ENCODE data around the gene NOXA1. TPM values are rescaled to one million over a fixed set of nuclear protein-coding genes. Genes with fewer than 3 reads are reported as not detected.

Gene NOXA1
- total and polyA plus RNA-seq, 4 donors = 1.4 to 14.6 (median 10.6) TPM

DNA sequence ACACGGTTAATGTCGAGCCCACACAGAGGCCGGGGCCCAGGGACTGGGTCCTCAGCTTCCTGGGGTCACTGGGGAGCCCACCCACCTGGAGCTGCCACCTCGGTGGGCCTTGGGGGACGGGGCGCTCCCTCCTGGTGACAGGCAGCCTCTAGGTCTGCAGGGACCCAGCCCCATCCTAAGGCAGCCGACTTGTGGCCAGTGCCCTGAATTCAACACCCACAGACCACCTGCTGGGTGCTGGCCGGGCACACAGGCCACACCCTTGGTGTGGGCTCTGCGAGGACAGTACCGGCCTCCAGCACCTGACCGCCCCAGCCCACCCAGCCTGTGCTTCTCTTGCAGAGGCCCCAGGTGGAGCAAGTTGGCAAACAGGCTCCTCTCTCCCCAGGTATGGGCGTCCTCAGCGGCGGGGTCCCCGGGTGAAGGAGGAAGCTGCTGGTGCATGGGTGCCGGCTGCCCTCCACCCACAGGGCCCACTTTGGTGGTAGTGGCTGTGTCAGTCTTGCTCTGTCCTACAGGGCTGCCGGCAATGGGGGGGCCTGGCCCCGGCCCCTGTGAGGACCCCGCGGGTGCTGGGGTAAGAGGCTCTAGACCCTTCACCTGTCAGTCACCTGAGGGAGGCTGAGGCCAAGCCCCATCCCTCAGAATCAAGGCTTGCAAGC is 9.6 kb downstream of the NOXA1 start:
- no peak for DNase-seq (ENCODE audit: low read depth in 4 of 6, low spot score in 6 of 6)
- Histone ChIP-seq H3K4me3 (ENCODE audit: low read depth, low read length) (no peak overlapping the region), H3K9me3 (ENCODE audit: control insufficient read depth, insufficient read depth, low read length) (no peaks in the 10 kb centered on the region), H3K4me1 (ENCODE audit: control insufficient read depth, insufficient read depth, low read length) (no peaks in the 10 kb centered on the region), H3K27me3 (ENCODE audit: control insufficient read depth, insufficient read depth, low read length) (no peaks in the 10 kb centered on the region), H3K36me3 (ENCODE audit: control insufficient read depth, insufficient read depth, low read length) (peaks cover 58% of the 10 kb centered on the region), H3K27ac (ENCODE audit: low read depth, low read length) (no peak overlapping the region)
- WGBS (ENCODE audit: insufficient coverage) = 91% methylated on average over 20 of the region's 20 CpGs

DNA sequence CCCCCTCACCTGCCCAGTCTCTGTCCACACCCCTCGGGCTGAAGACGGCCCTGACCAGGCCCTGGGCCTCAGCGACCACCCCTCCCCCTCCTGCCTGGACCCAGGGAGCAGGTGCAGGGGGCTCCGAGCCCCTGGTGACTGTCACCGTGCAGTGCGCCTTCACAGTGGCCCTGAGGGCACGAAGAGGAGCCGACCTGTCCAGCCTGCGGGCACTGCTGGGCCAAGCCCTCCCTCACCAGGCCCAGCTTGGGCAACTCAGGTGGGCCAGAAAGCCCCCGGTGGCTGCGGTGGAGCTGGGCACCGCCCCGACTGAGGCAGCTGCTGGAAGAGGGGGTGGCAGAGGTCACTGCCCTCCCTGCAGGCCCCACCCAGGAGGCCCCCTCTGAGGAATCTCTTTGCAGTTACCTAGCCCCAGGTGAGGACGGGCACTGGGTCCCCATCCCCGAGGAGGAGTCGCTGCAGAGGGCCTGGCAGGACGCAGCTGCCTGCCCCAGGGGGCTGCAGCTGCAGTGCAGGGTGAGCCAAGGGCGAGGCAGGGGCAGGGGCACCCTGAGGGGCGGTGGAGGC is 10.2 kb downstream of the NOXA1 start:
- H3K9me3 ChIP-seq (ENCODE audit: control insufficient read depth, insufficient read depth, low read length) = no peaks in the 10 kb centered on the region
- no peak overlapping the region for H3K27ac ChIP-seq (ENCODE audit: low read depth, low read length)
- no peaks in the 10 kb centered on the region for H3K27me3 ChIP-seq (ENCODE audit: control insufficient read depth, insufficient read depth, low read length)
- peaks cover 53% of the 10 kb centered on the region for H3K36me3 ChIP-seq (ENCODE audit: control insufficient read depth, insufficient read depth, low read length)
- H3K4me3 ChIP-seq (ENCODE audit: low read depth, low read length) = no peak overlapping the region
- 78% methylated on average over 18 of the region's 19 CpGs for WGBS (ENCODE audit: insufficient coverage)
- DNase-seq (ENCODE audit: low read depth in 4 of 6, low spot score in 6 of 6) = no peak
- no peaks in the 10 kb centered on the region for H3K4me1 ChIP-seq (ENCODE audit: control insufficient read depth, insufficient read depth, low read length)

DNA sequence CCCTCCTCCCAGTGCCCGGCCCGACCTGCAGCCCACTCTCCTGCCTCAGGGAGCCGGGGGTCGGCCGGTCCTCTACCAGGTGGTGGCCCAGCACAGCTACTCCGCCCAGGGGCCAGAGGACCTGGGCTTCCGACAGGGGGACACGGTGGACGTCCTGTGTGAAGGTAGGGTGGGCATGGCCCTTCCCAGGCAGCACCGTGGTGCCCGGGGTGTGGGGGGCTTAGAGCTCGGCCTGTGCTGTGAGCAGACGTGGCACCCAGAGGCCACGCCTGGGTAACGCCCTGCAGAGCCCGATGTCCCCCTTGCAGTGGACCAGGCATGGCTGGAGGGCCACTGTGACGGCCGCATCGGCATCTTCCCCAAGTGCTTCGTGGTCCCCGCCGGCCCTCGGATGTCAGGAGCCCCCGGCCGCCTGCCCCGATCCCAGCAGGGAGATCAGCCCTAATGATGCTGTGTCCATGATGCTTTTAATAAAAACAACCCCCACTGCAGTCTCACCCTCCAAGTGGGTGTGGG is 10.8 kb downstream of the NOXA1 start:
- no peaks in the 10 kb centered on the region for H3K4me1 ChIP-seq (ENCODE audit: control insufficient read depth, insufficient read depth, low read length)
- 84% methylated on average over 13 of the region's 26 CpGs for WGBS (ENCODE audit: insufficient coverage)
- H3K36me3 ChIP-seq (ENCODE audit: control insufficient read depth, insufficient read depth, low read length) = peaks cover 50% of the 10 kb centered on the region
- no peaks in the 10 kb centered on the region for H3K9me3 ChIP-seq (ENCODE audit: control insufficient read depth, insufficient read depth, low read length)
- no peaks in the 10 kb centered on the region for H3K27me3 ChIP-seq (ENCODE audit: control insufficient read depth, insufficient read depth, low read length)
- no peak overlapping the region for H3K4me3 ChIP-seq (ENCODE audit: low read depth, low read length)
- H3K27ac ChIP-seq (ENCODE audit: low read depth, low read length) = no peak overlapping the region
- DNase-seq (ENCODE audit: low read depth in 4 of 6, low spot score in 6 of 6) = no peak

DNA sequence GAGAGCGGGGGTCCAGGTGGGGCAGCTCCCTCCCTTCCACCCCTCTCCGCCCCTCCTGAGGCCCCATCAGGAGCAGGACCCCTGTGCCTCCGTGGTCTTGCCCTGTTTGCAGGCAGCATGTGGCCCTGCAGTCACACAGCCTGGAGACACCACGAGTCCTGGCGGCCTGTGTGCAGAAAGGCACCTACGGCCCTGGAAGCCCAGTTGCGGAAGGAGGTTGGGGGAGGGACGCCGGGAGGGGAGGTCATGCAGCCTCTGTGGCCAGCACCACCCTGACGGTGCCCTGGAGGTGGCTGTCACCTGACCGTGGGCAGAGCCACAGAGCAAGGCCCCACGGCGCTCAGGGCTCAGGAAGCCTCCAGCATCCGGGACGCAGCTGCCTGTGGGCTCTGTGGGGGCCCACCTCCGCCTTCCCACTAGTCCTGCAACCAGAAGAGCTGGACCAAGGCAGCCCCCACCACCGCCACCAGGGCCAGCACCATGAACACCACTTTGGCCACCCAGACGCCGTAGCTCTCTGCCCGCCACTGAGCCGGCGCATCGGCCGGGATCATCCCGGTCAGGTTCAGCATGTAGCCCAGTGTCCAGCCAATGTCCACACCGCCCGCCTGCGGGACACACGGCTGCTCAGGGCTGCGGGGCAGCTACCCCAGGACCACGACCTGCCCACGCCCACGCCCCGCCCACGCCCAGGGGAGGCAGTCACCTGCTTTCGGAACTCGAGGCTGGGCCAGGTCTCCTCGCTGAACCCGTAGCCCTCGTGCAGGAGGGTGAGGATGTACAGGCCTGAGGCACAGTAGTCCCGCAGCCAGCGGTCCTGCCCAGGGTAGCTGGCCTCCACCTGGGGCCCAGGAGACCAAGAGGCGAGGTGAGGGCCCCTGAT is 11.5 kb downstream of the NOXA1 start:
- 88% methylated on average over 43 of the region's 43 CpGs for WGBS (ENCODE audit: insufficient coverage)
- no peak for DNase-seq (ENCODE audit: low read depth in 4 of 6, low spot score in 6 of 6)
- H3K4me1 ChIP-seq (ENCODE audit: control insufficient read depth, insufficient read depth, low read length) = no peaks in the 10 kb centered on the region
- no peak overlapping the region for H3K4me3 ChIP-seq (ENCODE audit: low read depth, low read length)
- no peak overlapping the region for H3K27ac ChIP-seq (ENCODE audit: low read depth, low read length)
- H3K36me3 ChIP-seq (ENCODE audit: control insufficient read depth, insufficient read depth, low read length) = peaks cover 46% of the 10 kb centered on the region
- H3K9me3 ChIP-seq (ENCODE audit: control insufficient read depth, insufficient read depth, low read length) = no peaks in the 10 kb centered on the region
- no peaks in the 10 kb centered on the region for H3K27me3 ChIP-seq (ENCODE audit: control insufficient read depth, insufficient read depth, low read length)

DNA sequence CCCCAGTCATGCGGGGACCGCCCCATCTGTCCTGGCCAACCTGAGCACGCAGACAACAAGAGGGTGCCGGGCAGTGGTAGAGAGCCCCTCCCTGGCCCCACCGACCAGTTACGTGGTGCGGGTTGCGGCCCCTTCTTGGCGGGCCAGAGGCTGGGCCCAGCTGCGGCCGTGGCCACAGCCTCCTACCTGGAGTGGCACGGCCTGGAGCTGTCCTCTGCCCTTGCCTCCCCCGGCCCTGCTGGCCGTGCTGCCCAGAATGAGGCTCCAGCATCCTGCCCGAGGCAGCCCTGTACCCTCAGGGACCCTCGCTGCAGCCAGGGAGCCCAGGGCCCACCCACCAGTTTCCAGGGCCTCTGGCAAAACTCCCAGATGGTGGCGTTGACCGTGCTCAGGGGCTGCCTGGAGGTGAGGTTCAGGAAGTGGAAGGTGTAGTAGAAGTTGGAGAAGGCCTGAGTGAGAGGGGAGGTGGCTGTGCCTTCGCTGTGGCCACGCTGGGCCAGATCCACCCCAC is 12.2 kb downstream of the NOXA1 start:
- 85% methylated on average over 20 of the region's 20 CpGs for WGBS (ENCODE audit: insufficient coverage)
- no peak overlapping the region for H3K27ac ChIP-seq (ENCODE audit: low read depth, low read length)
- no peak for DNase-seq (ENCODE audit: low read depth in 4 of 6, low spot score in 6 of 6)
- H3K4me3 ChIP-seq (ENCODE audit: low read depth, low read length) = no peak overlapping the region
- no peaks in the 10 kb centered on the region for H3K4me1 ChIP-seq (ENCODE audit: control insufficient read depth, insufficient read depth, low read length)
- H3K27me3 ChIP-seq (ENCODE audit: control insufficient read depth, insufficient read depth, low read length) = no peaks in the 10 kb centered on the region
- H3K36me3 ChIP-seq (ENCODE audit: control insufficient read depth, insufficient read depth, low read length) = peaks cover 42% of the 10 kb centered on the region
- H3K9me3 ChIP-seq (ENCODE audit: control insufficient read depth, insufficient read depth, low read length) = no peaks in the 10 kb centered on the region

DNA sequence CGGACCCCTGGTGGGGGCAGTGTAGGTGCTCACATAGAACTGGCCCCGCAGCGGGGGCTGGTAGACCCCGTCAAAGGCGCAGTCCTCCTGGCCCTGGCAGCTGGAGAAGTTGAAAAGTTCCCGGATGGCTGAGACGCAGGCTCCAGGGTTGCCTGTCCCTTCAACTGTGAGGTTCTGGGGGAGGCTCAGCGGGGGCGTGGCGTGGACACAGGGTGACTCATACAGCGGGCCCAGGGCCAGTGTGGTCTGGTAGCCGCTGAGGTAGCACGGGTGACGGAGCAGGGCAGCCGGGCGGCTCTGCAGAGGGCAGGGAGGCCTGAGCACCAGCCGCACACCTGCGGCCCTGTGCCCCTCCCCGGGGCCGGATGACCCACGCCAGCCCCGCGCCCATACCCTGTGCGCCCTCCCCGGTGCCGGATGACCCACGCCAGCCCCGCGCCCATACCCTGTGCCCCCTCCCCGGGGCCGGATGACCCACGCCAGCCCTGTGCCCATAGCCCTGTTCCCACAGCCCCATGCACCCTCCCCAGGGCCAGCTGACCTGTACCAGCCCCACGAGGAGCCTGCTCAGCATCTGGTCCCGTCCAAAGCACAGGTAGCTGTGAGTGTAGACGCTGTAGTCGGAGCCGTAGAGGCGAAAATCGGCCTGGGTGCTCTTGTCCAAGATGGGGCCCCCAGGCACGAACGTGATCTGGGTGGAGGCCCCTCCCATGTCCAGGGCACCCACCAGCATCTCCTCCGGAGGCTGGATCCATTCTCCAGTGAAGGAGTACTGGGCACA is 13.0 kb downstream of the NOXA1 start:
- no peak overlapping the region for H3K4me3 ChIP-seq (ENCODE audit: low read depth, low read length)
- H3K9me3 ChIP-seq (ENCODE audit: control insufficient read depth, insufficient read depth, low read length) = no peaks in the 10 kb centered on the region
- peaks cover 35% of the 10 kb centered on the region for H3K36me3 ChIP-seq (ENCODE audit: control insufficient read depth, insufficient read depth, low read length)
- 89% methylated on average over 40 of the region's 42 CpGs for WGBS (ENCODE audit: insufficient coverage)
- no peaks in the 10 kb centered on the region for H3K4me1 ChIP-seq (ENCODE audit: control insufficient read depth, insufficient read depth, low read length)
- H3K27ac ChIP-seq (ENCODE audit: low read depth, low read length) = no peak overlapping the region
- no peaks in the 10 kb centered on the region for H3K27me3 ChIP-seq (ENCODE audit: control insufficient read depth, insufficient read depth, low read length)
- DNase-seq (ENCODE audit: low read depth in 4 of 6, low spot score in 6 of 6) = no peak

DNA sequence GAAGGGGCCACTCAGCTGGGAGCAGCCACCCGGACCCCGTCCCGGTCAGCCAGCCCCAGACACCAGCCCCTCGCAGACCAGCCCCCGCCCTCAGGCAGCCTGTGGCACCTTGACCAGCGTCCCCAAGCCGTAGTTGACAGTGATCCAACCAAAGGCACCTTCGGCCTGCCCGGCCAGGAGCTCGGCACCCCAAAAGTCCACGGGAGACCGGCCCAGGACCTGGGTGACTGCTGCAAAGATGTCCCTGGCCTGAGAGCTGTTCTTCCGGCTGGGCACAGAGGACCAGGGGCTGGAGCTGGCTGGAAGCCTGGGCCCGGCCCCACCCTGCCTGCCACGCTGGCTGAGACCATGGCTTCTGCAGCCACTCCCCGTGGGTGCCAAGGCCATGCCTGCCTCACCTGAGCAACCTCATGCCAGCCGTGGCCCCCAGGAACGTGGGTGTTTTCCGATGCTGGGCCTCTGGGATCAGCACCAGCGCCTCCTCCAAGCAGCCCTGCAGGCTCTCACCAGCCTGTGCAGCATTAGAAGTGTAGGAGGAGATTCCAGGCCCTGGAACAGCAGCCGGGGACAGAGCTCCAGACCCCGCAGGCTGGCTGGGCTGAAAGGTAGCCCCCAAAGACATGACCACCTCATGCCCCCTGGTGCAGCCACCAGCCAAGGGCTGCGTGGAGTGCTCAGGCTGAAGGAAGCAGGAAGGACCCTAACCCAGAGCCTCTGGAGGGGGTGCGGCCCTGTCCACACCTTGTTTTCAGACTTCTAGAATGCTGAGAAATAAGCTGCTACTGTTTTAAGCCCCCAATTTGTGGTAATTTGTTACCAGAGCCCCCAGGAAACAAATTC is 13.8 kb downstream of the NOXA1 start:
- H3K4me1 ChIP-seq (ENCODE audit: control insufficient read depth, insufficient read depth, low read length) = peaks cover 3% of the 10 kb centered on the region
- DNase-seq (ENCODE audit: low read depth in 4 of 6, low spot score in 6 of 6) = no peak
- no peak overlapping the region for H3K4me3 ChIP-seq (ENCODE audit: low read depth, low read length)
- 88% methylated on average over 24 of the region's 24 CpGs for WGBS (ENCODE audit: insufficient coverage)
- no peak overlapping the region for H3K27ac ChIP-seq (ENCODE audit: low read depth, low read length)
- no peaks in the 10 kb centered on the region for H3K9me3 ChIP-seq (ENCODE audit: control insufficient read depth, insufficient read depth, low read length)
- peaks cover 29% of the 10 kb centered on the region for H3K36me3 ChIP-seq (ENCODE audit: control insufficient read depth, insufficient read depth, low read length)
- peaks cover 2% of the 10 kb centered on the region for H3K27me3 ChIP-seq (ENCODE audit: control insufficient read depth, insufficient read depth, low read length)

DNA sequence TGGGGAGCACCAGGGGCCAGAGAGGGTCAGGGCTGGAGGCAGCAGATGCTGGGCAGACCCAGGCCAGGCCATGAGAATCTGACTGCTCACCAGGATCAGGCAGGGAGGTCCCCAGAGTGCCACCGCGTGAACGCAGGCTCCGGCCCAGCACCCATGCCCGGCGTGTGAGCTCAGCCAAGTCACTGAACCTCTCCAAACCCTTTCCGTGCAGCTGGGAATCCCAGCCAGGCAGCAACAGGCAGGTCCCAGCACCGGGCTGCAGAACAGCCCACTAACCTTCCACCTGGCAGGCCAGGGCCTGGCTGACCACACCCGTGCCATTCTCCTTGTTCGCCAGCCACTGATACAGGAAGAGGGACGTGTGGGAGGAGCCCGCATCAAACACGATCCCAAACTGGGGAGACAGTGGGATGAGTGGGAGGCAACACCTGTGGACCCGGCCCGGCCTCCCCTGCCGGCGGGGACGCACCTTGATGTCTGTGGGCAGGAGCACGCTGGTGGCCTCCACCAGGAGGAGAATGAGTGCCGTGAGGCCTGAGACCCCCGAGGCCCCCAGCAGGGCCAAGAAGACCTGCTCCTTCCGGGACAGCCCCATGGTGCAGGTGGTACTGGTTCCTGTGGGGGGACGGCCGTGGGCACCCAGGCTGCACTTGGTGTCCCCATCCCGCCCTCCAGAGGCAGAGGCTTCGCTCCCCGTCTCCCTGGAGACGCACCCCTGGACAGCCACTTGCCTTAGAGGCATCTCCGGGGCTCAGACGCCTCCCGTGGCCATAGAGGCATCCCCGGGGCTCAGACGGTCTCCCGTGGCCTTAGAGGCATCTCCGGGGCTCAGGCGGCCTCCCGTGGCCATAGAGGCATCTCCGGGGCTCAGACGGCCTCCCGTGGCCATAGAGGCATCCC is 14.7 kb downstream of the NOXA1 start:
- Histone ChIP-seq H3K27ac (ENCODE audit: low read depth, low read length) (no peak overlapping the region), H3K36me3 (ENCODE audit: control insufficient read depth, insufficient read depth, low read length) (peaks cover 24% of the 10 kb centered on the region), H3K4me1 (ENCODE audit: control insufficient read depth, insufficient read depth, low read length) (peaks cover 3% of the 10 kb centered on the region), H3K4me3 (ENCODE audit: low read depth, low read length) (no peak overlapping the region), H3K9me3 (ENCODE audit: control insufficient read depth, insufficient read depth, low read length) (no peaks in the 10 kb centered on the region), H3K27me3 (ENCODE audit: control insufficient read depth, insufficient read depth, low read length) (peaks cover 3% of the 10 kb centered on the region)
- no peak for DNase-seq (ENCODE audit: low read depth in 4 of 6, low spot score in 6 of 6)
- WGBS (ENCODE audit: insufficient coverage) = 86% methylated on average over 36 of the region's 40 CpGs
